Endothelial cell of umbilical vein (primary cell): ENCODE measurements around the gene ERBB2. TPM values are rescaled to one million over a fixed set of nuclear protein-coding genes. Genes with fewer than 3 reads are reported as not detected.

Experiments used
- BruUV-seq: library from RNA; stranded (reverse); fragments of 400-500 nt; replicated peaks from 2 replicates; lab custom pipeline; 2021; lab: Mats Ljungman, UMichigan
- CTCF ChIA-PET: fragments of 300-600, 350-600 bp; sonication (Branson Sonifier 250); formaldehyde crosslinking; loops from one replicate; lab custom pipeline; 2021; ENCODE audit warnings: antibody characterized with exemption, inconsistent platforms; lab: Charles Lee
- POLR2A ChIA-PET: fragments of 300-600, 350-600 bp; sonication (Branson Sonifier 250); formaldehyde crosslinking; loops from one replicate; lab custom pipeline; 2021; ENCODE audit warnings: antibody characterized with exemption, inconsistent platforms; lab: Charles Lee
- DNase-seq: peaks from one replicate; pipeline ENCODE4 v3.0.0-alpha.2; 2011; ENCODE audit warnings: low read depth, low spot score
- FAIRE-seq: peaks from 2 replicates; lab custom pipeline; 2011; peaks lifted over from hg19 to GRCh38; lab: Jason Lieb, UNC
- H2AFZ ChIP-seq: 2 replicates; pipeline ENCODE4 v1.6.0; 2012; ENCODE audit warnings: low read depth, low read length, control low read depth, inconsistent platforms
- H3K27ac ChIP-seq: 2 replicates; pipeline ENCODE4 v1.5.1; 2011; ENCODE audit warnings: low read depth, mild to moderate bottlenecking, control low read depth, low read length, moderate library complexity; ENCODE audit not compliant: insufficient read depth
- H3K27me3 ChIP-seq, 2 experiments: 2 replicates each; pipeline versions ENCODE4 v1.6.0 to v1.6.1; 2011; ENCODE audit warnings: low read length in 2 of 2, mixed read lengths in 1 of 2; ENCODE audit not compliant: control insufficient read depth in 2 of 2, insufficient read depth in 2 of 2
- H3K36me3 ChIP-seq, 2 experiments: 2 replicates in 1 of 2; 3 replicates in 1 of 2; pipeline ENCODE4 v1.5.1; 2011; ENCODE audit warnings: low read length in 2 of 2, mild to moderate bottlenecking in 1 of 2, moderate library complexity in 1 of 2; ENCODE audit not compliant: control insufficient read depth in 2 of 2, insufficient read depth in 2 of 2; ENCODE audit errors: extremely low read depth in 1 of 2
- H3K4me1 ChIP-seq: 3 replicates; pipeline ENCODE4 v1.5.1; 2011; ENCODE audit warnings: mild to moderate bottlenecking, low read length; ENCODE audit not compliant: control insufficient read depth, insufficient read depth; ENCODE audit errors: extremely low read depth
- H3K4me2 ChIP-seq: 2 replicates; pipeline ENCODE4 v1.6.1; 2011; ENCODE audit warnings: low read length, control low read depth, mixed read lengths; ENCODE audit not compliant: insufficient read depth
- H3K4me3 ChIP-seq, 3 experiments: fragments of 200-600 bp in 1 of 3; sonication (generic), shearing (Covaris generic) in 1 of 3; replicated peaks in 1 of 3; 2 replicates each; pipeline ENCODE4 v1.5.1; 2011 to 2016; ENCODE audit warnings: control low read depth in 3 of 3, low read length in 3 of 3, mild to moderate bottlenecking in 2 of 3, inconsistent platforms in 1 of 3, low read depth in 1 of 3, moderate library complexity in 1 of 3; ENCODE audit not compliant: insufficient read depth in 1 of 3
- H3K79me2 ChIP-seq: 2 replicates; pipeline ENCODE4 v1.6.0; 2012; ENCODE audit warnings: low read length, inconsistent platforms; ENCODE audit not compliant: control insufficient read depth, insufficient read depth
- H3K9ac ChIP-seq: replicated peaks from 2 replicates; pipeline ENCODE3; 2011; ENCODE audit warnings: low read length, control low read depth; ENCODE audit not compliant: insufficient read depth; ENCODE audit errors: extremely low read depth
- H3K9me1 ChIP-seq: replicated peaks from 3 replicates; pipeline ENCODE4 v1.6.0; 2011; ENCODE audit warnings: mild to moderate bottlenecking, low read length; ENCODE audit not compliant: control insufficient read depth, insufficient read depth; ENCODE audit errors: extremely low read depth
- H3K9me3 ChIP-seq: replicated peaks from 2 replicates; pipeline ENCODE4 v1.5.1; 2012; ENCODE audit warnings: low read length, inconsistent platforms; ENCODE audit not compliant: control insufficient read depth, insufficient read depth
- H4K20me1 ChIP-seq: replicated peaks from 2 replicates; pipeline ENCODE3; 2011; ENCODE audit warnings: mild to moderate bottlenecking, low read length; ENCODE audit not compliant: control insufficient read depth, insufficient read depth; ENCODE audit errors: extremely low read depth
- CTCF ChIP-seq, 2 donors: IDR thresholded peaks; 1 replicate in 1 of 2; 2 replicates in 1 of 2; pipeline ENCODE4 v1.5.1; 2011; ENCODE audit warnings: low read length in 2 of 2, mild to moderate bottlenecking in 2 of 2, moderate library complexity in 2 of 2, control low read depth in 1 of 2, inconsistent platforms in 1 of 2, low read depth in 1 of 2; ENCODE audit not compliant: insufficient read depth in 1 of 2; ENCODE audit errors: extremely low read depth in 1 of 2
- EZH2 ChIP-seq: IDR thresholded peaks from 2 replicates; pipeline ENCODE4 v1.6.1; 2012; ENCODE audit warnings: borderline replicate concordance, low read depth, mild to moderate bottlenecking, moderate library complexity, low read length, inconsistent platforms; ENCODE audit not compliant: severe bottlenecking
- FOS ChIP-seq: IDR thresholded peaks from 2 replicates; pipeline ENCODE4 v1.6.1; 2011; ENCODE audit warnings: mild to moderate bottlenecking, low read length, moderate library complexity, borderline replicate concordance; ENCODE audit not compliant: insufficient read depth
- GATA2 ChIP-seq: IDR thresholded peaks from 2 replicates; pipeline ENCODE4 v1.7.0; 2011; ENCODE audit warnings: low read depth, mild to moderate bottlenecking, moderate library complexity, mixed read lengths, low read length; ENCODE audit not compliant: insufficient read length, insufficient read depth
- JUN ChIP-seq: IDR thresholded peaks from 2 replicates; pipeline ENCODE4 v1.6.1; 2011; ENCODE audit warnings: borderline replicate concordance, low read depth; ENCODE audit not compliant: insufficient read length, insufficient read depth
- MAX ChIP-seq: IDR thresholded peaks from 2 replicates; pipeline ENCODE4 v1.6.1; 2011; ENCODE audit not compliant: insufficient read depth, insufficient read length
- MYC ChIP-seq: IDR thresholded peaks from one replicate; pipeline ENCODE4 v1.6.1; 2011; ENCODE audit warnings: mild to moderate bottlenecking, low read depth, low read length
- POLR2A ChIP-seq: IDR thresholded peaks from 2 replicates; pipeline ENCODE4 v1.6.1; 2012; ENCODE audit warnings: low read depth, mild to moderate bottlenecking, control low read depth, low read length
- POLR2AphosphoS5 ChIP-seq: IDR thresholded peaks from 2 replicates; pipeline ENCODE4 v1.6.1; 2012; ENCODE audit warnings: low read depth, mild to moderate bottlenecking, control low read depth, low read length, moderate library complexity; ENCODE audit not compliant: insufficient read depth
- dilution Hi-C: fragments of 300-500 bp; cut with MboI; formaldehyde crosslinking; loops from one replicate; pipeline ENCODE4 v1.15.0; 2019; ENCODE audit warnings: low sequenced_read_pairs; ENCODE audit not compliant: extremely low pct_ligation_motif_present
- intact Hi-C: fragments of 100-400 bp; cut with micrococcal nuclease; formaldehyde crosslinking; loops from one replicate; pipeline ENCODE4 v1.10.0; 2022
- polyA plus RNA-seq, 4 experiments: library from polyadenylated mRNA; depleted of rRNA in 3 of 4; stranded (reverse) in 3 of 4; unstranded in 1 of 4; fragments of >200 nt; gene quantifications; 2 replicates each; pipeline versions ENCODE4 v1.2.1 to v1.2.3, GENCODE V29; 2011 to 2012; ENCODE audit warnings: missing spikeins in 1 of 4
- total RNA-seq: library from RNA; stranded (reverse); gene quantifications from 2 replicates; pipeline ENCODE4 v1.2.3, GENCODE V29; 2021

The ERBB2 gene
- total and polyA plus RNA-seq, 2 donors (not counting 3 experiments of a cell fraction or from before 2014, with no cell fraction given), result 20.6 to 32.9 TPM

DNA sequence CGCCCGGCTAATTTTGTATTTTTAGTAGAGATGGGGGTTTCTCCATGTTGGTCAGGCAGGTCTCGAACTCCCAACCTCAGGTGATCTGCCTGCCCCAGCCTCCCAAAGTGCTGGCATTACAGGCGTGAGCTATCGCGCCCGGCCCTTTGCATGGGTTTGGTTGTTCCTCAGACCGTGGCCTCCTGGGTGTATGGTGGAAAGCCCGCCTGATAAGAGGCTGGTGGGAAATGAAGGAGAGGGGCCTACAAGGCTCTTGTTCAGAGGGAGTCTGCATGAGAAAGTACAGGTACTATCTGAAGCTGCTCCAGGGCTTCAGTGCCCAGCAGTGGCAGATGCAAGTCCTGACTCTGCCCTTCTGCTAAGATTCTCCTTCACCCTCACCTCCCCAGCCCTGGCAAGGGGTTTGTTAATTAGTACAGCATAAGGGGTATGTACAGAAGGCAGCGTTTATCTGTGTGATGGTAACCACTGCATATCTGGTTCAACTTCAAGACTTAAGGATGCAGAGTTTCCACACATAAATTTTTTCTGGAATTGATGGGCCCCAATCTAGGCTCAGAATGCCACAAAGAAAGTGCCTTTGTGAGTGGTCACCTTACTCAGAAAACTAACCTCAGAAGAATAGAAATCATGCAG is 62.1 kb downstream of the ERBB2 start:
- H3K9me3 ChIP-seq, result no peaks in the 10 kb centered on the region
- TF ChIP-seq EZH2 (no peak), POLR2AphosphoS5 (no peak), CTCF (IDR thresholded peaks at IDR 0.05; ENCODE audit: extremely low read depth in 1 of 2, insufficient read depth in 1 of 2, low read depth in 1 of 2, low read length in 2 of 2) (no peak), GATA2 (no peak), JUN (no peak), POLR2A (no peak), FOS (no peak), MYC (no peak), MAX (no peak)
- H2AFZ ChIP-seq, result no peak overlapping the region
- H4K20me1 ChIP-seq, result no peaks in the 10 kb centered on the region
- no peak overlapping the region for H3K9ac ChIP-seq
- H3K27me3 ChIP-seq, result peaks cover 28 to 30% of the 10 kb centered on the region in 2 experiments
- no peaks in the 10 kb centered on the region for H3K4me1 ChIP-seq
- CTCF ChIA-PET, result interaction anchor here (1.1 kb wide), 1 partner anchor 32 kb away, joined by 4 read pairs; the partner anchor contains the start of gene MIEN1
- H3K9me1 ChIP-seq, result no peaks in the 10 kb centered on the region
- FAIRE-seq, result no peak
- H3K4me2 ChIP-seq, result no peak overlapping the region
- no peak for DNase-seq
- H3K4me3 ChIP-seq, result no peak overlapping the region
- intact Hi-C loops (no loop called here), dilution Hi-C loops (no loop called here)
- no peaks in the 10 kb centered on the region for H3K79me2 ChIP-seq
- no peak overlapping the region for H3K27ac ChIP-seq
- BruUV-seq, result no TSS peak
- POLR2A ChIA-PET, result no interaction called here
- no peaks in the 10 kb centered on the region for H3K36me3 ChIP-seq
